ENCODE data around the gene PDE4A. TPM values are rescaled to one million over a fixed set of nuclear protein-coding genes. Genes with fewer than 3 reads are reported as not detected.

The PDE4A gene
- total and polyA plus RNA-seq, 4 donors, result 0.90 to 2.3 (median 1.3) TPM

DNA sequence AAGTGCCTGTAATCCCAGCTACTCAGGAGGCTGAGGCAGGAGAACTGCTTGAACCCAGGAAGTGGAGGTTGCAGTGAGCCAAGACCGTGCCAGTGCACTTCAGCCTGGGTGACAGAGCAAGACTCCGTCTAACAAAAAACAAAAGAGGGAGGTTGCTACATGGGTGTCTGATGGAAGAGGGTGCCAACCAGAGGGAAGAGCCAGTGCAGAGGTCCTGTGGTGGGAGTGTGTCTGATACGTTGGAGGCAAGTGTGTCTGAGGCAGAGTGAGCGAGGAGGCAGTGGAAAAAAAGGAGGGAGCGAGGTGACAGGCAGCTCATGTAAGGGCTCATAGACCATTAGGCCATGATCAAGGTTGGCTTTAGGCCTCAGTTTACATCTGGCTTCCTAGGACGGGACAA lies 6.8 kb downstream of the PDE4A start:
- no peak overlapping the region for H3K9ac ChIP-seq (ENCODE audit: low read depth in 1 of 2, low read length in 2 of 2)
- H3K27ac ChIP-seq (ENCODE audit: low read depth in 1 of 2, low read length in 2 of 2), result no peak overlapping the region
- no peak overlapping the region for H3K4me3 ChIP-seq (ENCODE audit: low read depth in 1 of 3, low read length in 3 of 3)
- no peak for TF ChIP-seq TAF1 (conservative IDR thresholded peaks at IDR 0.05)
- no peak for TF ChIP-seq EGR1 (IDR thresholded peaks at IDR 0.05; ENCODE audit: low read depth in 2 of 2)
- no peak for TF ChIP-seq RAD21 (IDR thresholded peaks at IDR 0.05)
- TF ChIP-seq YY1 (IDR thresholded peaks at IDR 0.05), result no peak
- no peak for TF ChIP-seq SP1 (IDR thresholded peaks at IDR 0.05)
- WGBS, result 90% methylated on average over 6 of the region's 6 CpGs
- H3K4me1 ChIP-seq (ENCODE audit: control insufficient read depth in 4 of 4, insufficient read depth in 4 of 4, low read length in 3 of 4), result peaks cover 7 to 17% (median 11%) of the 10 kb centered on the region in 4 donors
- no peak for DNase-seq (ENCODE audit: low spot score)
- H3K9me3 ChIP-seq (ENCODE audit: control insufficient read depth in 4 of 4, low read length in 3 of 4), result no peaks in the 10 kb centered on the region
- no peaks in the 10 kb centered on the region for H3K36me3 ChIP-seq (ENCODE audit: control insufficient read depth in 4 of 4, insufficient read depth in 3 of 4, low read depth in 1 of 4, low read length in 3 of 4)
- H3K27me3 ChIP-seq (ENCODE audit: control insufficient read depth in 4 of 4, insufficient read depth in 4 of 4, low read length in 3 of 4), result peaks cover 0 to 5% (median 2%) of the 10 kb centered on the region in 4 donors

DNA sequence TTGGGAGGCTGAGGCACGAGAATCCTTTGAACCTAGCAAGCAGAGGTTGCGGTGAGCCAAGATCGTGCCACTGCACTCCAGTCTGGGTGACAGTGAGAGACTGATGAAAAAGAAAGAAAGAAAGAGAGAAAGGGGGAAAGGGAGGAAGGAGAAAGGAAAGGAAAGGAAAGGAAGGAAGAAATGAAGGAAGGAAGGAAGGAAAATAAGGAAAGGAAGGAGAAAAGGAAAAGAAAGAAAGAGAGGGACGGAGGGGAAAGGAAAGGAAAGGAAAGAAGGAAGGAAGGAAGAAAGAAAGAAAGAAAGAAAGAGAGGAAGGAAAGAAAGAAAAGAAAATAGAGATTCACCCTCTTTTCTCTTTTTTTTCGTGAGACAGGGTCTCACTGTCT lies 8.7 kb downstream of the PDE4A start:
- TF ChIP-seq FOXA1 (IDR thresholded peaks at IDR 0.05), result no peak
- TF ChIP-seq, protein P1, sequence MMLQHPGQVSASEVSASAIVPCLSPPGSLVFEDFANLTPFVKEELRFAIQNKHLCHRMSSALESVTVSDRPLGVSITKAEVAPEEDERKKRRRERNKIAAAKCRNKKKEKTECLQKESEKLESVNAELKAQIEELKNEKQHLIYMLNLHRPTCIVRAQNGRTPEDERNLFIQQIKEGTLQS (IDR thresholded peaks at IDR 0.05), result no peak
- TF ChIP-seq NR2F2 (IDR thresholded peaks at IDR 0.05), result no peak
- no peak for TF ChIP-seq YY1 (IDR thresholded peaks at IDR 0.05)
- TF ChIP-seq MAX (IDR thresholded peaks at IDR 0.05), result no peak
- TF ChIP-seq RXRA (IDR thresholded peaks at IDR 0.05), result no peak
- no peak for TF ChIP-seq ZBTB33 (IDR thresholded peaks at IDR 0.05)
- 74% methylated on average over 5 of the region's 5 CpGs for WGBS
- H3K27me3 ChIP-seq (ENCODE audit: control insufficient read depth in 4 of 4, insufficient read depth in 4 of 4, low read length in 3 of 4), result peaks cover 0 to 5% (median 2%) of the 10 kb centered on the region in 4 donors

GRCh38 chr19:10430505-10431253 lies 10.3 kb downstream of the PDE4A start:
- DNase-seq (ENCODE audit: low spot score), result no peak
- no peak overlapping the region for H3K9ac ChIP-seq (ENCODE audit: low read depth in 1 of 2, low read length in 2 of 2)
- no peaks in the 10 kb centered on the region for H3K9me3 ChIP-seq (ENCODE audit: control insufficient read depth in 4 of 4, low read length in 3 of 4)
- no peak overlapping the region for H3K27ac ChIP-seq (ENCODE audit: low read depth in 1 of 2, low read length in 2 of 2)
- H3K36me3 ChIP-seq (ENCODE audit: control insufficient read depth in 4 of 4, insufficient read depth in 3 of 4, low read depth in 1 of 4, low read length in 3 of 4), result no peaks in the 10 kb centered on the region
- 6% methylated on average over 75 of the region's 75 CpGs for WGBS
- peaks cover 3 to 13% (median 8%) of the 10 kb centered on the region in 4 donors for H3K4me1 ChIP-seq (ENCODE audit: control insufficient read depth in 4 of 4, insufficient read depth in 4 of 4, low read length in 3 of 4)
- peaks cover 0 to 5% (median 2%) of the 10 kb centered on the region in 4 donors for H3K27me3 ChIP-seq (ENCODE audit: control insufficient read depth in 4 of 4, insufficient read depth in 4 of 4, low read length in 3 of 4)
- peak overlapping the region; percentile 2 to 50 (median 49) for H3K4me3 ChIP-seq (ENCODE audit: low read depth in 1 of 3, low read length in 3 of 3)
- TF ChIP-seq FOXA1 (IDR thresholded peaks at IDR 0.05) (no peak), NR2F2 (IDR thresholded peaks at IDR 0.05) (no peak), TAF1 (conservative IDR thresholded peaks at IDR 0.05) (no peak), YY1 (IDR thresholded peaks at IDR 0.05) (no peak), HNF4A (conservative IDR thresholded peaks at IDR 0.05) (no peak), HNF4G (IDR thresholded peaks at IDR 0.05) (no peak), RAD21 (IDR thresholded peaks at IDR 0.05) (no peak)
- TF ChIP-seq, protein P2, sequence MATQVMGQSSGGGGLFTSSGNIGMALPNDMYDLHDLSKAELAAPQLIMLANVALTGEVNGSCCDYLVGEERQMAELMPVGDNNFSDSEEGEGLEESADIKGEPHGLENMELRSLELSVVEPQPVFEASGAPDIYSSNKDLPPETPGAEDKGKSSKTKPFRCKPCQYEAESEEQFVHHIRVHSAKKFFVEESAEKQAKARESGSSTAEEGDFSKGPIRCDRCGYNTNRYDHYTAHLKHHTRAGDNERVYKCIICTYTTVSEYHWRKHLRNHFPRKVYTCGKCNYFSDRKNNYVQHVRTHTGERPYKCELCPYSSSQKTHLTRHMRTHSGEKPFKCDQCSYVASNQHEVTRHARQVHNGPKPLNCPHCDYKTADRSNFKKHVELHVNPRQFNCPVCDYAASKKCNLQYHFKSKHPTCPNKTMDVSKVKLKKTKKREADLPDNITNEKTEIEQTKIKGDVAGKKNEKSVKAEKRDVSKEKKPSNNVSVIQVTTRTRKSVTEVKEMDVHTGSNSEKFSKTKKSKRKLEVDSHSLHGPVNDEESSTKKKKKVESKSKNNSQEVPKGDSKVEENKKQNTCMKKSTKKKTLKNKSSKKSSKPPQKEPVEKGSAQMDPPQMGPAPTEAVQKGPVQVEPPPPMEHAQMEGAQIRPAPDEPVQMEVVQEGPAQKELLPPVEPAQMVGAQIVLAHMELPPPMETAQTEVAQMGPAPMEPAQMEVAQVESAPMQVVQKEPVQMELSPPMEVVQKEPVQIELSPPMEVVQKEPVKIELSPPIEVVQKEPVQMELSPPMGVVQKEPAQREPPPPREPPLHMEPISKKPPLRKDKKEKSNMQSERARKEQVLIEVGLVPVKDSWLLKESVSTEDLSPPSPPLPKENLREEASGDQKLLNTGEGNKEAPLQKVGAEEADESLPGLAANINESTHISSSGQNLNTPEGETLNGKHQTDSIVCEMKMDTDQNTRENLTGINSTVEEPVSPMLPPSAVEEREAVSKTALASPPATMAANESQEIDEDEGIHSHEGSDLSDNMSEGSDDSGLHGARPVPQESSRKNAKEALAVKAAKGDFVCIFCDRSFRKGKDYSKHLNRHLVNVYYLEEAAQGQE (IDR thresholded peaks at IDR 0.05), result no peak
- TF ChIP-seq, protein P1 (IDR thresholded peaks at IDR 0.05), result no peak

More for the DNA sequence above, 8.7 kb downstream of the PDE4A start:
- Histone ChIP-seq H3K9me3 (ENCODE audit: control insufficient read depth in 4 of 4, low read length in 3 of 4) (no peaks in the 10 kb centered on the region), H3K36me3 (ENCODE audit: control insufficient read depth in 4 of 4, insufficient read depth in 3 of 4, low read depth in 1 of 4, low read length in 3 of 4) (no peaks in the 10 kb centered on the region), H3K4me3 (ENCODE audit: low read depth in 1 of 3, low read length in 3 of 3) (no peak overlapping the region), H3K4me1 (ENCODE audit: control insufficient read depth in 4 of 4, insufficient read depth in 4 of 4, low read length in 3 of 4) (peaks cover 7 to 18% (median 13%) of the 10 kb centered on the region in 4 donors), H3K9ac (ENCODE audit: low read depth in 1 of 2, low read length in 2 of 2) (no peak overlapping the region), H3K27ac (ENCODE audit: low read depth in 1 of 2, low read length in 2 of 2) (no peak overlapping the region)
- DNase-seq (ENCODE audit: low spot score), result no peak
